ENCODE results near the gene JUNB. TPM values are rescaled to one million over a fixed set of nuclear protein-coding genes. Genes with fewer than 3 reads are reported as not detected.

Gene JUNB
- total RNA-seq, 1 experiment from 2014 or later: 49.7 TPM

GRCh38 chr19:12766051-12766521 is 25.2 kb upstream of the JUNB start:
- DNase-seq (ENCODE audit: low read depth, low spot score): no peak
- no peaks in the 10 kb centered on the region for H3K27me3 ChIP-seq (ENCODE audit: control insufficient read depth, insufficient read depth, low read length)
- peak overlapping the region; percentile 52 to 60 for H3K4me3 ChIP-seq (ENCODE audit: low read depth in 2 of 2, low read length in 2 of 2)
- no peaks in the 10 kb centered on the region for H3K36me3 ChIP-seq (ENCODE audit: control insufficient read depth, insufficient read depth, low read length)
- H3K27ac ChIP-seq (ENCODE audit: low read length): peak overlapping the region; percentile 44; the same call in 1 of the 2 replicates
- intact Hi-C loops (cut with micrococcal nuclease; ENCODE audit: unreplicated experiment) (no loop called here), in situ Hi-C loops (cut with HindIII; ENCODE audit: low pct_unique_long_range_greater_than_20kb, low sequenced_read_pairs) (no loop called here)
- BruUV-seq (replicated peaks): no TSS peak
- TF ChIP-seq CTCF (IDR thresholded peaks at IDR 0.05) (peak; percentile 94), TCF7L2 (IDR thresholded peaks at IDR 0.05; ENCODE audit: low read depth, low read length) (no peak)
- ChIA-PET CTCF (interaction anchor here (0.5 to 1.8 kb wide), 11 partner anchors 8 to 107 kb away, joined by 3 to 37 read pairs (median 5); partner anchors contain the start of gene HOOK2), POLR2A (interaction anchor here (0.8 to 1.8 kb wide), 4 partner anchors 23 to 40 kb away, joined by 3 to 17 read pairs (median 4); partner anchors contain the start of genes JUNB and RNASEH2A)
- no peaks in the 10 kb centered on the region for H3K4me1 ChIP-seq (ENCODE audit: control insufficient read depth, insufficient read depth, low read length)
- ATAC-seq: peak; percentile 98
- no peaks in the 10 kb centered on the region for H3K9me3 ChIP-seq (ENCODE audit: control insufficient read depth, insufficient read depth, low read depth, low read length)

DNA sequence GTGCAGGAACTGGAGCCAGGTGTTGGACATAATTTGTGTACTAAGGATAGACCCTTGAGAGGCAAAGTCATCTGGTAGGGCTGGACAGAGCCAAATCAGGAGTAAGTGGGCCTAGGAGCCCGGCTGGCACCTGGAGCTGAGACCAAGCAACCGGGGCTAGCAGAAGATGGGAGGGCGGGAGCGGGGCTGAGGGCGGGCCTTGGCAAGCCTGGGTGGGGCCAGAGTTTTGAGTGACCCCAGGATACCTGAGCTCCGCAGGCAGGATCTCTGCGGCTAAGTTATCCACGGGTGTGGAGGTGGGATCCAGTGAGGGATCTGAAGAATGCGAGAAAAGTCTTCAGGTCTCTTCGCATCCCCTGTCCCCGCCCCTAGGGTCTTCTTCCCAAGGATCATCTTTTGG is 24.1 kb upstream of the JUNB start:
- BruUV-seq (replicated peaks): no TSS peak
- Histone ChIP-seq H3K4me3 (ENCODE audit: low read depth in 2 of 2, low read length in 2 of 2) (no peak overlapping the region), H3K27me3 (ENCODE audit: control insufficient read depth, insufficient read depth, low read length) (no peaks in the 10 kb centered on the region), H3K4me1 (ENCODE audit: control insufficient read depth, insufficient read depth, low read length) (no peaks in the 10 kb centered on the region), H3K36me3 (ENCODE audit: control insufficient read depth, insufficient read depth, low read length) (no peaks in the 10 kb centered on the region), H3K27ac (ENCODE audit: low read length) (no peak overlapping the region), H3K9me3 (ENCODE audit: control insufficient read depth, insufficient read depth, low read depth, low read length) (no peaks in the 10 kb centered on the region)
- ATAC-seq (no peak), DNase-seq (ENCODE audit: low read depth, low spot score) (no peak)
- intact Hi-C loops (cut with micrococcal nuclease; ENCODE audit: unreplicated experiment): no loop called here
- in situ Hi-C loops (cut with HindIII; ENCODE audit: low pct_unique_long_range_greater_than_20kb, low sequenced_read_pairs): no loop called here
- ChIA-PET CTCF (interaction anchor here (1.0 kb wide), 1 partner anchor 29 kb away, joined by 4 read pairs; no protein-coding TSS in a partner anchor), POLR2A (interaction anchor here (1.7 kb wide), 1 partner anchor 25 kb away, joined by 5 read pairs; the partner anchor contains the start of gene JUNB)
- no peak for TF ChIP-seq POLR2AphosphoS5 (IDR thresholded peaks at IDR 0.05; ENCODE audit: low read depth, low read length)
- TF ChIP-seq, protein P1, sequence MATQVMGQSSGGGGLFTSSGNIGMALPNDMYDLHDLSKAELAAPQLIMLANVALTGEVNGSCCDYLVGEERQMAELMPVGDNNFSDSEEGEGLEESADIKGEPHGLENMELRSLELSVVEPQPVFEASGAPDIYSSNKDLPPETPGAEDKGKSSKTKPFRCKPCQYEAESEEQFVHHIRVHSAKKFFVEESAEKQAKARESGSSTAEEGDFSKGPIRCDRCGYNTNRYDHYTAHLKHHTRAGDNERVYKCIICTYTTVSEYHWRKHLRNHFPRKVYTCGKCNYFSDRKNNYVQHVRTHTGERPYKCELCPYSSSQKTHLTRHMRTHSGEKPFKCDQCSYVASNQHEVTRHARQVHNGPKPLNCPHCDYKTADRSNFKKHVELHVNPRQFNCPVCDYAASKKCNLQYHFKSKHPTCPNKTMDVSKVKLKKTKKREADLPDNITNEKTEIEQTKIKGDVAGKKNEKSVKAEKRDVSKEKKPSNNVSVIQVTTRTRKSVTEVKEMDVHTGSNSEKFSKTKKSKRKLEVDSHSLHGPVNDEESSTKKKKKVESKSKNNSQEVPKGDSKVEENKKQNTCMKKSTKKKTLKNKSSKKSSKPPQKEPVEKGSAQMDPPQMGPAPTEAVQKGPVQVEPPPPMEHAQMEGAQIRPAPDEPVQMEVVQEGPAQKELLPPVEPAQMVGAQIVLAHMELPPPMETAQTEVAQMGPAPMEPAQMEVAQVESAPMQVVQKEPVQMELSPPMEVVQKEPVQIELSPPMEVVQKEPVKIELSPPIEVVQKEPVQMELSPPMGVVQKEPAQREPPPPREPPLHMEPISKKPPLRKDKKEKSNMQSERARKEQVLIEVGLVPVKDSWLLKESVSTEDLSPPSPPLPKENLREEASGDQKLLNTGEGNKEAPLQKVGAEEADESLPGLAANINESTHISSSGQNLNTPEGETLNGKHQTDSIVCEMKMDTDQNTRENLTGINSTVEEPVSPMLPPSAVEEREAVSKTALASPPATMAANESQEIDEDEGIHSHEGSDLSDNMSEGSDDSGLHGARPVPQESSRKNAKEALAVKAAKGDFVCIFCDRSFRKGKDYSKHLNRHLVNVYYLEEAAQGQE (IDR thresholded peaks at IDR 0.05; ENCODE audit: insufficient read depth in 1 of 2, low read depth in 2 of 2, low read length in 1 of 2): no peak
- TF ChIP-seq CTCF (IDR thresholded peaks at IDR 0.05): no peak
- TF ChIP-seq TCF7L2 (IDR thresholded peaks at IDR 0.05; ENCODE audit: low read depth, low read length): no peak
- no peak for TF ChIP-seq SIN3A (IDR thresholded peaks at IDR 0.05; ENCODE audit: borderline replicate concordance, insufficient read depth, low read depth, low read length)
